SK-N-MC (cell line): ENCODE data around the gene PTPRM.

ENCODE experiments used
- DNase-seq: peaks from one replicate; pipeline ENCODE4 v3.0.0-alpha.2; 2011; ENCODE audit warnings: low read depth, low spot score
- H3K27ac ChIP-seq: fragments of 200-600 bp; sonication (generic); 2 replicates; pipeline ENCODE4 v1.5.1; 2016; ENCODE audit warnings: mixed run types
- H3K36me3 ChIP-seq: fragments of 200-600 bp; sonication (generic); 2 replicates; pipeline ENCODE4 v1.6.1; 2017; ENCODE audit warnings: antibody characterized with exemption, low read length, mixed read lengths; ENCODE audit not compliant: insufficient read depth
- H3K4me3 ChIP-seq: fragments of 200-600 bp; sonication (generic); 2 replicates; pipeline ENCODE4 v1.5.1; 2016
- H3K9ac ChIP-seq: fragments of 200-600 bp; sonication (generic); 2 replicates; pipeline ENCODE4 v1.8.0; 2017; ENCODE audit warnings: mixed run types, mixed read lengths; ENCODE audit not compliant: insufficient read length
- H3K9me3 ChIP-seq: fragments of 200-600 bp; sonication (generic); 2 replicates; pipeline ENCODE4 v1.6.1; 2017; ENCODE audit warnings: low read depth, mild to moderate bottlenecking, antibody characterized with exemption, low read length, moderate library complexity, mixed read lengths
- EZH2 ChIP-seq: fragments of 200-600 bp; sonication (generic); IDR thresholded peaks from one replicate; pipeline ENCODE4 v1.6.1; 2017; ENCODE audit warnings: antibody characterized with exemption
- FOXP2 ChIP-seq: optimal IDR thresholded peaks from 2 replicates; pipeline ENCODE3; 2011; ENCODE audit warnings: mild to moderate bottlenecking, moderate library complexity; ENCODE audit not compliant: insufficient read depth; ENCODE audit errors: extremely low read length, control extremely low read depth
- POLR2AphosphoS5 ChIP-seq: IDR thresholded peaks from 2 replicates; pipeline ENCODE4 v1.6.1; 2012; ENCODE audit warnings: mild to moderate bottlenecking, low read depth, low read length, borderline replicate concordance

Gene PTPRM

DNA sequence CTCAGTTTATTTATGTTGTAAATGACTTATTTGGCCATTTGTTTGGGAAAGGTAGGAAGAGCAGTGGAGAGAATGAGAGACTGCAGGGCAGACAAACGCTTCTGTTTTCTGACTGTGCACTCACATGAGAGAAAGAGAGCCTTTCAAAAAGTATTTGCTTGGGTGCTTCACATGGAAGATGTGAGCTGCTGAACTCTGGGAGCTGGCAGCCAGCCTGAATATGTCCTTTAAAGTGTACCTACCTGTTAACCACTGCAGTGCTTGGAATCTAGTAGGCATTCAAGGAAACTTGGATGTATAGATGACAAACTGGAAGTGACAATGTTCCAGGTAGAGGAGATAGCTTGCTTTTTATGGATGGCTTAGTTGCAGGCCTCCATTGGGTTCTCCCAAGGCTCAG is 68.8 kb downstream of the PTPRM start:
- no peaks in the 10 kb centered on the region for H3K9me3 ChIP-seq
- no peaks in the 10 kb centered on the region for H3K36me3 ChIP-seq
- no peak overlapping the region for H3K9ac ChIP-seq
- H3K27ac ChIP-seq, result no peak overlapping the region
- no peak for TF ChIP-seq POLR2AphosphoS5
- TF ChIP-seq FOXP2, result no peak
- no peak for DNase-seq
- H3K4me3 ChIP-seq, result no peak overlapping the region

DNA sequence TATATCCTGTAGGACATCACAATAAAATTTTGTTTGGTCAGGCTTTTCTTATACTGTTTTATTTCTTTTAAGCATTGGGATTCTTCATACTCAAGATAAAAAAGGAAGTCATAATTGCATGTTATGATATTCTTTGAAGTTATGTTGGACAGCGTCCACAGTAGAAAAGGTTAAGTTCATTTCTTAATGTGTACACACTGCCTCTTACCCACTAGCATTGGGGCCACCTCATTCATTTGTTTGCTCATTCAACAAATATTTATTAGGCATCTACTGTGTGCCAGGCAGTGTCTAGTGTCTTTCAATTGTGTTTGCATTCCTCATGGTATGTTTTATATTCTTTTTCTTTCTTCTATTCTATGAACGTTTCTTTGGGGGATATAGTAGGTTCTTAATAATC is 70.2 kb downstream of the PTPRM start:
- Histone ChIP-seq H3K9me3 (no peaks in the 10 kb centered on the region), H3K36me3 (no peaks in the 10 kb centered on the region), H3K27ac (no peak overlapping the region), H3K9ac (no peak overlapping the region), H3K4me3 (no peak overlapping the region)
- TF ChIP-seq EZH2 (no peak), FOXP2 (no peak), POLR2AphosphoS5 (no peak)
- DNase-seq, result no peak

DNA sequence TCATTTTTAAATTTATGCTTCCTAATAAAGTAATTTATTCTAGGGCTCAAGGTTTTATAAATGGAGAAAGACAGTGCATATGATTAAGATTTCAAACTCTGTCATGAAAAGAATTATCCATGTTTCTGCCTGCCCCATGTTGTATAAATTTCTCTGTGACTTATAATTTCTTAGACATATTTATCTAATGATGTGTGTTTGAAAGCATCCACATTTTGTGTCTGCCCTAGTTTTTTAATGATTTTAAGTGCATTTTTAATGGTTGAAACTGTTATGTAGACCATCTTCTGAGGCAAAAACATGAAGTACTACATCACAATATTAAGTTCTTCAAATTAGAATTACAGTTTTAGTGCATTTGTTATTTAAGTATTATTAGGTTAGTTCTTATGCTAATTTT is 71.2 kb downstream of the PTPRM start:
- Histone ChIP-seq H3K9me3 (no peaks in the 10 kb centered on the region), H3K27ac (no peak overlapping the region), H3K36me3 (no peaks in the 10 kb centered on the region), H3K9ac (no peak overlapping the region), H3K4me3 (no peak overlapping the region)
- no peak for DNase-seq
- TF ChIP-seq FOXP2 (no peak), EZH2 (no peak), POLR2AphosphoS5 (no peak)

DNA sequence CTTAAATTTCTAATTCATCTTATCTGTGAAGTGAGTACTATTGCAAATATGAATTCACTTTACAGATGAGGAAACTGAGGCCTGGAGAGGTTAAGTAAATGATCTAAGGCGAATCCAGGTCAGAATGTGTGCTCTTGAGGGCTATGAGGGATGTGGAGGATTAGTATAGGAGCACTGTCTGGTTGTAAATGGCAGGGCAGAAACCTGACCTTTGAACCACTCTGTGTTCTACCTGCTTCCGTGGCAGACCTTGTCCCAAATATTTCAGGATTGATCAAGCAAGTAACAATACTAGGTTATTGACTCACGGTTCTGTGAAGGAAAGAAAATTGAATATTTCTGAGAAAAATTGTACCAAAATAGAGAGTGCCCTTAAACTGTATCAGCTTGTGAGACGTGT is 74.7 kb downstream of the PTPRM start:
- no peak overlapping the region for H3K27ac ChIP-seq
- no peaks in the 10 kb centered on the region for H3K36me3 ChIP-seq
- H3K9me3 ChIP-seq, result no peaks in the 10 kb centered on the region
- no peak overlapping the region for H3K4me3 ChIP-seq
- no peak for DNase-seq
- no peak overlapping the region for H3K9ac ChIP-seq
- TF ChIP-seq POLR2AphosphoS5 (no peak), EZH2 (no peak), FOXP2 (no peak)

DNA sequence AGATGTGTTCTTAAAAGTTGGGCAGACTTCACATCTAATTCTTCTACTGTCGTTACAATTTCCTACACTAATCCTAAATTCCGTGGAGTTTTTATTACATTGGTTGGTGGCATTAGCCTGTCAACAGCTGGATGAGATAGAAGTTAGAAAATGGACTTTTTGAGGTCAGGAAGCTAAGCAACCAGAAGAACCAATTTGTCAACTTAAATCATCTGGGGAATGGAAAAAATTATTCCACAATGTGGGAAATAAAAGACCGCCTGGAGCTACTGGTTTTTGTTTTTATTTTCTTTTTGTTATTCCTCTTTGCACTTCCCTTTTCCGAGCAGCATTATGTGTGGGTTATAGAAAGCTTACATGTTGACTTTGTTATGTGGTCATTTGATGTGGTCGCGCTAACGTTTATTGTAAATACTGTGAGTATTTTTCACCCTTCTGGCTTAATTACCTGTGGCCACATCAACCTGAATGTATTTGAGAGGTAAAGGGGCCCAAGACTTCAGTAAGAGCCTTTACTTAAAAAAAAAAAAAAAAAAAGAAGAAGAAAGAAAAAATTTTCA is 75.3 kb downstream of the PTPRM start:
- Histone ChIP-seq H3K36me3 (no peaks in the 10 kb centered on the region), H3K27ac (no peak overlapping the region), H3K9me3 (no peaks in the 10 kb centered on the region), H3K9ac (no peak overlapping the region), H3K4me3 (no peak overlapping the region)
- no peak for TF ChIP-seq POLR2AphosphoS5
- TF ChIP-seq FOXP2, result no peak
- TF ChIP-seq EZH2, result no peak
- DNase-seq, result no peak

DNA sequence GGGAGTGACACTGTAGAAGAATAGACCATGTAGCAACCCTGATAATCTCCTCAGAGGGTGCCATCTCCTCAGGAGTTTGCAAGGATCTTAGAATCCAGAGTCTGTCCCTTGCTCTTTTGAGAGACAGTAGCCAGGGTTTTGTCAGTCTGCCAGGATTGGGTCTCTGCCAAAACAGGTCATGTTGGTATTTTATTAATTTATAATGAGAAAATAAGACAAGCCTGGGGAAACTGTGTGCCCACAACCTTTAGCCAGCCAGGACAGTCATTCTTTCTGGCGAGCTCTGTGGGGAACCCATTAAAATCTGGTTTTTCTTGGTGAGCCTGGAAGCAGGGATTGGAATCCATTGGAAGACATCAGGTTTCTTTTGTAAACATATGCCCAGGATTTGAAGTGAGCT is 78.6 kb downstream of the PTPRM start:
- TF ChIP-seq POLR2AphosphoS5, result no peak
- no peak for TF ChIP-seq EZH2
- TF ChIP-seq FOXP2, result no peak
- Histone ChIP-seq H3K36me3 (no peaks in the 10 kb centered on the region), H3K9ac (no peak overlapping the region), H3K4me3 (no peak overlapping the region), H3K9me3 (no peaks in the 10 kb centered on the region), H3K27ac (no peak overlapping the region)
- DNase-seq, result no peak

DNA sequence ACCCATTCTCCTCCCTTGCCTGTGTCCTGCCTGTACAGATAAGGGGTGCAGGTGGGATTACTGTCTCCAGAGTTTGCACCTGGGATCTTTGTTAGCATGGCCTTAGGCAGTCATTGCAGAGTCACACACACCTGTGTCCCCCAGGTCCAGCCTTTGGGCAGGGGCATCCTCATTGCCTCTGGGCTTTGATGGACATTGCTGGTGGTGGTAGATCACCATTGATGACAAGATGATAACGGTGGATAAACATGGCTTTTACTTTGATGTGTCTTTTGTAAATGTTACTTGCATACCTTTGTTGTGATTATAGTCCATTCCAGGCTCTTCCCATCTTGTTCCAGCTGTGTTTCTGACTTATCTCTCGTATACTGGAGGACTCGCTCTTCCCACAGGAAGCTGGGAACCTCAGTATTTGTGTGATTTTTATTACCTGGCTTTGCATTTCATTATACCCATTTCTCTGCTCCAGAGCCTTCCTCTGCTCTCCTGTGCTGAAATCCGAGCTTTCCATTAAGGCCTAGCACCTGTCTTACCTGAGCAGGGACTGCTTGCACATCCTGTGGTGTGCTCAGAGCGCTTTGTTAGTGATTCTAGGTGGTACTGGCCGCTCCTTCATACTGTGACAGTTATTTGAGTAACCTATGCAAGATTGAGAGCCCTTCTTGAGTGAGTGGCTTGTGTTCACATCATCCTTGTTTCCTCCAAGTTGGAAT is 79.2 kb downstream of the PTPRM start:
- H3K27ac ChIP-seq, result no peak overlapping the region
- H3K4me3 ChIP-seq, result no peak overlapping the region
- TF ChIP-seq FOXP2 (no peak), EZH2 (no peak), POLR2AphosphoS5 (no peak)
- no peaks in the 10 kb centered on the region for H3K9me3 ChIP-seq
- H3K9ac ChIP-seq, result no peak overlapping the region
- H3K36me3 ChIP-seq, result no peaks in the 10 kb centered on the region
- DNase-seq, result no peak

DNA sequence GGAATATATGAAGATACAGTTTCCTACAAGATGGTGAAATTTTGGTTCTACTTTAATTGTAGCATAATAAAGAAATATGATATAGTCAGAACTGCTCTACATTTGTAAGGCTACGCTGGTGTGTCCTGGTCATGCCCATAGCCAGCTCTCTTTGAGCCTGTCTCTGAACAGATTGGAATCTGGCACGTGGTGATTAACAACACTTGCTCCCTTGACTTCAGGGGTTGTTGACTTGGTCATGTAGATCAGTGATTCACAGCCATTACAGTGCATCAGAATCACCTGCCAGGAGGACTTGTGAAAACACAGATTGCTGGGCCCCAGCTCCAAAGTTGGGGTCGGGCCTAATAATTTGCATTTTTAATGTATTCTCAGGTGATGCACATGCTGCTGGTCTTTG is 80.4 kb downstream of the PTPRM start:
- H3K4me3 ChIP-seq, result no peak overlapping the region
- no peak for TF ChIP-seq FOXP2
- TF ChIP-seq EZH2, result no peak
- no peak for TF ChIP-seq POLR2AphosphoS5
- H3K9me3 ChIP-seq, result no peaks in the 10 kb centered on the region
- H3K27ac ChIP-seq, result no peak overlapping the region
- no peaks in the 10 kb centered on the region for H3K36me3 ChIP-seq
- DNase-seq, result no peak
- H3K9ac ChIP-seq, result no peak overlapping the region

DNA sequence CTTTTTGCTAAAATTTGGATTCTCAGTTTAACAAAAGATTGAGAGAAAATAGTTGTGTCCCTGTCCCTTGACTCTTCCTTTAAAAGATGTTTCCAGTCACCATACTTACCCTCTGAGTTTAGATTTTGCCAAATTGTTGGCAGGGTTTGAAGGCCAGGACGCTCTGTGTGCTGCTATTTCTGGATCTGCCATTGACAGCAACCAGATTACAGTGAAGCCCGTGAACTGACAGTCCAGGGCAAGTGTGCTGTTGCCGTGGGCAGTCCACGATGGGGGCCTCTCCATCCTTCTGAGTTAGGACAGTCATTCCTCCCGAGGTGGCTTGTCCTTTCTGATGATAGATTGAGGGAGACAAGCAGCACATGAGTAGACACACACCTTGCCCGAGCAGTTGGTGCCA is 89.9 kb downstream of the PTPRM start:
- Histone ChIP-seq H3K4me3 (no peak overlapping the region), H3K9me3 (no peaks in the 10 kb centered on the region), H3K36me3 (no peaks in the 10 kb centered on the region), H3K9ac (no peak overlapping the region), H3K27ac (no peak overlapping the region)
- no peak for DNase-seq
- no peak for TF ChIP-seq FOXP2
- TF ChIP-seq EZH2, result no peak
- TF ChIP-seq POLR2AphosphoS5, result no peak
